Measurements from ENCODE around the gene PDE4C. TPM values are rescaled to one million over a fixed set of nuclear protein-coding genes. Genes with fewer than 3 reads are reported as not detected.

The PDE4C gene
- polyA plus RNA-seq, 1 donor from 2014 or later: 1.6 TPM

GRCh38 chr19:18257503-18258470, 31.5 kb upstream of the PDE4C start:
- Histone ChIP-seq H3K9me2 (ENCODE audit: insufficient read depth, low read length) (no peaks in the 10 kb centered on the region), H3F3A (ENCODE audit: insufficient read depth, low read length, poor library complexity, severe bottlenecking) (no peaks in the 10 kb centered on the region), H3K9me3 (ENCODE audit: low read length) (no peaks in the 10 kb centered on the region), H3K27ac (ENCODE audit: low read length) (no peak overlapping the region), H3K9ac (ENCODE audit: low read length) (no peak overlapping the region), H3K36me3 (ENCODE audit: insufficient read depth, low read length) (no peaks in the 10 kb centered on the region), H4K20me1 (ENCODE audit: insufficient read depth) (no peaks in the 10 kb centered on the region), H3K4me3 (ENCODE audit: low read length) (no peak overlapping the region), H3K4me2 (ENCODE audit: low read length) (no peak overlapping the region), H2AFZ (ENCODE audit: low read depth, low read length) (no peak overlapping the region), H3K79me2 (replicated peaks; ENCODE audit: insufficient read depth, low read length) (no peaks in the 10 kb centered on the region), H3K27me3 (ENCODE audit: insufficient read depth, low read depth, low read length) (peaks cover 11% of the 10 kb centered on the region)
- TF ChIP-seq SMC3 (conservative IDR thresholded peaks at IDR 0.05; ENCODE audit: poor library complexity) (no peak), RAD21 (conservative IDR thresholded peaks at IDR 0.05) (no peak), EP300 (conservative IDR thresholded peaks at IDR 0.05; ENCODE audit: poor library complexity, severe bottlenecking) (no peak), TAF1 (IDR thresholded peaks at IDR 0.05; ENCODE audit: low read depth) (no peak), POLR2AphosphoS5 (IDR thresholded peaks at IDR 0.05) (no peak)
- TF ChIP-seq, protein P1, sequence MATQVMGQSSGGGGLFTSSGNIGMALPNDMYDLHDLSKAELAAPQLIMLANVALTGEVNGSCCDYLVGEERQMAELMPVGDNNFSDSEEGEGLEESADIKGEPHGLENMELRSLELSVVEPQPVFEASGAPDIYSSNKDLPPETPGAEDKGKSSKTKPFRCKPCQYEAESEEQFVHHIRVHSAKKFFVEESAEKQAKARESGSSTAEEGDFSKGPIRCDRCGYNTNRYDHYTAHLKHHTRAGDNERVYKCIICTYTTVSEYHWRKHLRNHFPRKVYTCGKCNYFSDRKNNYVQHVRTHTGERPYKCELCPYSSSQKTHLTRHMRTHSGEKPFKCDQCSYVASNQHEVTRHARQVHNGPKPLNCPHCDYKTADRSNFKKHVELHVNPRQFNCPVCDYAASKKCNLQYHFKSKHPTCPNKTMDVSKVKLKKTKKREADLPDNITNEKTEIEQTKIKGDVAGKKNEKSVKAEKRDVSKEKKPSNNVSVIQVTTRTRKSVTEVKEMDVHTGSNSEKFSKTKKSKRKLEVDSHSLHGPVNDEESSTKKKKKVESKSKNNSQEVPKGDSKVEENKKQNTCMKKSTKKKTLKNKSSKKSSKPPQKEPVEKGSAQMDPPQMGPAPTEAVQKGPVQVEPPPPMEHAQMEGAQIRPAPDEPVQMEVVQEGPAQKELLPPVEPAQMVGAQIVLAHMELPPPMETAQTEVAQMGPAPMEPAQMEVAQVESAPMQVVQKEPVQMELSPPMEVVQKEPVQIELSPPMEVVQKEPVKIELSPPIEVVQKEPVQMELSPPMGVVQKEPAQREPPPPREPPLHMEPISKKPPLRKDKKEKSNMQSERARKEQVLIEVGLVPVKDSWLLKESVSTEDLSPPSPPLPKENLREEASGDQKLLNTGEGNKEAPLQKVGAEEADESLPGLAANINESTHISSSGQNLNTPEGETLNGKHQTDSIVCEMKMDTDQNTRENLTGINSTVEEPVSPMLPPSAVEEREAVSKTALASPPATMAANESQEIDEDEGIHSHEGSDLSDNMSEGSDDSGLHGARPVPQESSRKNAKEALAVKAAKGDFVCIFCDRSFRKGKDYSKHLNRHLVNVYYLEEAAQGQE (IDR thresholded peaks at IDR 0.05; ENCODE audit: borderline replicate concordance): no peak

- H3K36me3 ChIP-seq (ENCODE audit: insufficient read depth, low read length): no peaks in the 10 kb centered on the region
- no peak overlapping the region for H3K4me3 ChIP-seq (ENCODE audit: low read length)
- no peaks in the 10 kb centered on the region for H3K9me2 ChIP-seq (ENCODE audit: insufficient read depth, low read length)
- H2AFZ ChIP-seq (ENCODE audit: low read depth, low read length): no peak overlapping the region
- peaks cover 15% of the 10 kb centered on the region for H3K27me3 ChIP-seq (ENCODE audit: insufficient read depth, low read depth, low read length)
- no peaks in the 10 kb centered on the region for H4K20me1 ChIP-seq (ENCODE audit: insufficient read depth)
- TF ChIP-seq SMC3 (conservative IDR thresholded peaks at IDR 0.05; ENCODE audit: poor library complexity): no peak
- TF ChIP-seq, protein P2, sequence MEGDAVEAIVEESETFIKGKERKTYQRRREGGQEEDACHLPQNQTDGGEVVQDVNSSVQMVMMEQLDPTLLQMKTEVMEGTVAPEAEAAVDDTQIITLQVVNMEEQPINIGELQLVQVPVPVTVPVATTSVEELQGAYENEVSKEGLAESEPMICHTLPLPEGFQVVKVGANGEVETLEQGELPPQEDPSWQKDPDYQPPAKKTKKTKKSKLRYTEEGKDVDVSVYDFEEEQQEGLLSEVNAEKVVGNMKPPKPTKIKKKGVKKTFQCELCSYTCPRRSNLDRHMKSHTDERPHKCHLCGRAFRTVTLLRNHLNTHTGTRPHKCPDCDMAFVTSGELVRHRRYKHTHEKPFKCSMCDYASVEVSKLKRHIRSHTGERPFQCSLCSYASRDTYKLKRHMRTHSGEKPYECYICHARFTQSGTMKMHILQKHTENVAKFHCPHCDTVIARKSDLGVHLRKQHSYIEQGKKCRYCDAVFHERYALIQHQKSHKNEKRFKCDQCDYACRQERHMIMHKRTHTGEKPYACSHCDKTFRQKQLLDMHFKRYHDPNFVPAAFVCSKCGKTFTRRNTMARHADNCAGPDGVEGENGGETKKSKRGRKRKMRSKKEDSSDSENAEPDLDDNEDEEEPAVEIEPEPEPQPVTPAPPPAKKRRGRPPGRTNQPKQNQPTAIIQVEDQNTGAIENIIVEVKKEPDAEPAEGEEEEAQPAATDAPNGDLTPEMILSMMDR (IDR thresholded peaks at IDR 0.05; ENCODE audit: poor library complexity, severe bottlenecking): no peak
- H3K27ac ChIP-seq (ENCODE audit: low read length): no peak overlapping the region
- no peaks in the 10 kb centered on the region for H3K9me3 ChIP-seq (ENCODE audit: low read length)
- no peaks in the 10 kb centered on the region for H3K79me2 ChIP-seq (replicated peaks; ENCODE audit: insufficient read depth, low read length)
- no peak overlapping the region for H3K9ac ChIP-seq (ENCODE audit: low read length)
- H3K4me2 ChIP-seq (ENCODE audit: low read length): no peak overlapping the region
- no peaks in the 10 kb centered on the region for H3F3A ChIP-seq (ENCODE audit: insufficient read depth, low read length, poor library complexity, severe bottlenecking)
These were observed 28.6 kb upstream of the PDE4C start for GRCh38 chr19:18254546-18255503.

Data from neural cell (in vitro differentiated cells).